ENCODE data around the gene CR1. TPM values are rescaled to one million over a fixed set of nuclear protein-coding genes. Genes with fewer than 3 reads are reported as not detected.
"Not testable (repeated sequence)": the region's sequence is repeated elsewhere in the genome, so short reads cannot be mapped to it uniquely, and the experiment has no call there.

The CR1 gene
- polyA plus RNA-seq, 4 donors = under 0.01 to 1.4 (median 0.40) TPM; not detected in 1

- WGBS, 3 donors = 93 to 100% (median 100%) methylated on average over 1 of the region's 1 CpG
Measured at GRCh38 chr1:207651583-207651982, 155.6 kb downstream of the CR1 start.

GRCh38 chr1:207654320-207654719 lies 158.4 kb downstream of the CR1 start:
- 26 to 55% (median 38%) methylated on average over 2 of the region's 2 CpGs for WGBS, 3 donors
- FAIRE-seq (no peak), DNase-seq (no peak)
- Histone ChIP-seq H3K27ac (ENCODE audit: low read depth in 1 of 3, low read length in 2 of 3) (no peak overlapping the region), H3K27me3 (ENCODE audit: control insufficient read depth in 3 of 3, insufficient read depth in 3 of 3, low read length in 3 of 3) (peaks cover 0 to 3% (median 0%) of the 10 kb centered on the region in 3 donors), H3K4me3 (ENCODE audit: low read depth in 1 of 3, low read length in 3 of 3) (no peak overlapping the region), H3K36me3 (ENCODE audit: control insufficient read depth in 3 of 3, insufficient read depth in 2 of 3, low read depth in 1 of 3, low read length in 3 of 3) (no peaks in the 10 kb centered on the region), H3K9me3 (ENCODE audit: control insufficient read depth in 2 of 2, insufficient read depth in 1 of 2, low read depth in 1 of 2, low read length in 1 of 2) (peaks cover 0 to 3% of the 10 kb centered on the region in 2 donors), H3K4me1 (ENCODE audit: control insufficient read depth in 3 of 3, insufficient read depth in 2 of 3, low read depth in 1 of 3, low read length in 2 of 3) (peaks cover 0 to 8% (median 0%) of the 10 kb centered on the region in 3 donors)

More at GRCh38 chr1:207651583-207651982, 155.6 kb downstream of the CR1 start:
- no peaks in the 10 kb centered on the region for H3K36me3 ChIP-seq (ENCODE audit: control insufficient read depth in 3 of 3, insufficient read depth in 2 of 3, low read depth in 1 of 3, low read length in 3 of 3)
- no peak for DNase-seq
- H3K4me3 ChIP-seq (ENCODE audit: low read depth in 1 of 3, low read length in 3 of 3) = no peak overlapping the region
- H3K4me1 ChIP-seq (ENCODE audit: control insufficient read depth in 3 of 3, insufficient read depth in 2 of 3, low read depth in 1 of 3, low read length in 2 of 3) = peaks cover 0 to 17% (median 0%) of the 10 kb centered on the region in 3 donors
- H3K27ac ChIP-seq (ENCODE audit: low read depth in 1 of 3, low read length in 2 of 3) = no peak overlapping the region
- H3K9me3 ChIP-seq (ENCODE audit: control insufficient read depth in 2 of 2, insufficient read depth in 1 of 2, low read depth in 1 of 2, low read length in 1 of 2) = peaks cover 0 to 3% of the 10 kb centered on the region in 2 donors
- peaks cover 0 to 3% (median 2%) of the 10 kb centered on the region in 3 donors for H3K27me3 ChIP-seq (ENCODE audit: control insufficient read depth in 3 of 3, insufficient read depth in 3 of 3, low read length in 3 of 3)
- FAIRE-seq = no peak

- Histone ChIP-seq H3K9me3 (ENCODE audit: control insufficient read depth in 2 of 2, insufficient read depth in 1 of 2, low read depth in 1 of 2, low read length in 1 of 2) (peaks cover 0 to 7% of the 10 kb centered on the region in 2 donors), H3K4me3 (ENCODE audit: low read depth in 1 of 3, low read length in 3 of 3) (no peak overlapping the region), H3K4me1 (ENCODE audit: control insufficient read depth in 3 of 3, insufficient read depth in 2 of 3, low read depth in 1 of 3, low read length in 2 of 3) (no peaks in the 10 kb centered on the region), H3K36me3 (ENCODE audit: control insufficient read depth in 3 of 3, insufficient read depth in 2 of 3, low read depth in 1 of 3, low read length in 3 of 3) (no peaks in the 10 kb centered on the region), H3K27me3 (ENCODE audit: control insufficient read depth in 3 of 3, insufficient read depth in 3 of 3, low read length in 3 of 3) (peaks cover 0 to 3% (median 0%) of the 10 kb centered on the region in 3 donors), H3K27ac (ENCODE audit: low read depth in 1 of 3, low read length in 2 of 3) (no peak overlapping the region)
- FAIRE-seq = no peak
- WGBS, 3 donors = 69 to 81% (median 80%) methylated on average over 7 of the region's 7 CpGs
- no peak for DNase-seq
Measured at GRCh38 chr1:207658408-207658807, 162.5 kb downstream of the CR1 start.

DNA sequence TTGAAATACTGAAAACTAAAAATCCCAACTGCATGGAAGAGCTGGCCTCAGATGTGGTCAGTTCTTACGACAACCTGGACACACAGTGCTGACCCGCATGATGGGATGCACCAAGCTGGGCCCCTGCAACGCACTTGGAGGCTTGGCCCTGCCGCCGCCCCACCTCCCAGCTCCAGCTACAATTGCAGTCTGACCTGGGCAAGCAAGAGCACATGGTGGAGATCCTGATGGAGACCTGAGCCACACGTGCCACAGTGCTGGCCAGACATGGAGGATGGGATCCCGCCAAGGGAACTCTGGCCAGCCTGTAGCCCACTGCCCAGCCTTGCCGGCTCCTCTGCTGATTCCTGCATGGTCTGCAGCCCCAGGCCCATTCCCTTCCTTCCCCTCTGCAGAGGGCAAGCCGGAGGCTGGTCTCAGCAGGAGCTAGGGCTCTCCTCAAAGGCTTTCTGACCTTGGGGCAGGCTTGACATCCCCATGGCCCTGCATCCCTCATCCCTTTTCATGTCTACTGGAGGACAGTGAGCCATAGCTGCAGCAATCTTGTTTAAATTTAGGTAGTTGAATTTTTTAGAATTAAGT lies 163.0 kb downstream of the CR1 start:
- FAIRE-seq (no peak), DNase-seq (no peak)
- Histone ChIP-seq H3K27me3 (ENCODE audit: control insufficient read depth in 3 of 3, insufficient read depth in 3 of 3, low read length in 3 of 3) (no peaks in the 10 kb centered on the region), H3K4me1 (ENCODE audit: control insufficient read depth in 3 of 3, insufficient read depth in 2 of 3, low read depth in 1 of 3, low read length in 2 of 3) (no peaks in the 10 kb centered on the region), H3K36me3 (ENCODE audit: control insufficient read depth in 3 of 3, insufficient read depth in 2 of 3, low read depth in 1 of 3, low read length in 3 of 3) (no peaks in the 10 kb centered on the region), H3K27ac (ENCODE audit: low read depth in 1 of 3, low read length in 2 of 3) (no peak overlapping the region), H3K4me3 (ENCODE audit: low read depth in 1 of 3, low read length in 3 of 3) (no peak overlapping the region), H3K9me3 (ENCODE audit: control insufficient read depth in 2 of 2, insufficient read depth in 1 of 2, low read depth in 1 of 2, low read length in 1 of 2) (peaks cover 0 to 5% of the 10 kb centered on the region in 2 donors)
- 80 to 85% (median 84%) methylated on average over 8 to 9 of the region's 9 CpGs for WGBS, 3 donors

GRCh38 chr1:207659545-207660153 lies 163.7 kb downstream of the CR1 start:
- DNase-seq (peak in 1 of 2 donors; percentile 66), FAIRE-seq (no peak)
- H3K27me3 ChIP-seq (ENCODE audit: control insufficient read depth in 3 of 3, insufficient read depth in 3 of 3, low read length in 3 of 3) = no peaks in the 10 kb centered on the region
- H3K9me3 ChIP-seq (ENCODE audit: control insufficient read depth in 2 of 2, insufficient read depth in 1 of 2, low read depth in 1 of 2, low read length in 1 of 2) = peaks cover 0 to 5% of the 10 kb centered on the region in 2 donors
- 33 to 61% (median 46%) methylated on average over 10 of the region's 10 CpGs for WGBS, 3 donors
- no peak overlapping the region for H3K27ac ChIP-seq (ENCODE audit: low read depth in 1 of 3, low read length in 2 of 3)
- no peaks in the 10 kb centered on the region for H3K4me1 ChIP-seq (ENCODE audit: control insufficient read depth in 3 of 3, insufficient read depth in 2 of 3, low read depth in 1 of 3, low read length in 2 of 3)
- no peaks in the 10 kb centered on the region for H3K36me3 ChIP-seq (ENCODE audit: control insufficient read depth in 3 of 3, insufficient read depth in 2 of 3, low read depth in 1 of 3, low read length in 3 of 3)
- no peak overlapping the region for H3K4me3 ChIP-seq (ENCODE audit: low read depth in 1 of 3, low read length in 3 of 3)

DNA sequence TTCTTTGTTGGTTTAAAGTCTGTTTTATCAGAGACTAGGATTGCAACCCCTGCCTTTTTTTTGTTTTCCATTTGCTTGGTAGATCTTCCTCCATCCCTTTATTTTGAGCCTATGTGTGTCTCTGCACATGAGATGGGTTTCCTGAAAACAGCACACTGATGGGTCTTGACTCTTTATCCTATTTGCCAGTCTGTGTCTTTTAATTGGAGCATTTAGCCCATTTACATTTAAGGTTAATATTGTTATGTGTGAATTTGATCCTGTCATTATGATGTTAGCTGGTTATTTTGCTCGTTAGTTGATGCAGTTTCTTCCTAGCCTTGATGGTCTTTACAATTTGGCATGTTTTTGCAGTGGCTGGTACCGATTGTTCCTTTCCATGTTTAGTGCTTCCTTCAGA lies 165.5 kb downstream of the CR1 start:
- H3K27me3 ChIP-seq (ENCODE audit: control insufficient read depth in 3 of 3, insufficient read depth in 3 of 3, low read length in 3 of 3); DNase-seq; H3K9me3 ChIP-seq (ENCODE audit: control insufficient read depth in 2 of 2, insufficient read depth in 1 of 2, low read depth in 1 of 2, low read length in 1 of 2); FAIRE-seq; H3K4me3 ChIP-seq (ENCODE audit: low read depth in 1 of 3, low read length in 3 of 3); H3K4me1 ChIP-seq (ENCODE audit: control insufficient read depth in 3 of 3, insufficient read depth in 2 of 3, low read depth in 1 of 3, low read length in 2 of 3); H3K27ac ChIP-seq (ENCODE audit: low read depth in 1 of 3, low read length in 2 of 3); H3K36me3 ChIP-seq (ENCODE audit: control insufficient read depth in 3 of 3, insufficient read depth in 2 of 3, low read depth in 1 of 3, low read length in 3 of 3): not testable (repeated sequence)
- WGBS, 3 donors = 86 to 100% (median 100%) methylated on average over 1 of the region's 2 CpGs

GRCh38 chr1:207666342-207666741 lies 170.4 kb downstream of the CR1 start:
- DNase-seq (no peak), FAIRE-seq (no peak)
- Histone ChIP-seq H3K9me3 (ENCODE audit: control insufficient read depth in 2 of 2, insufficient read depth in 1 of 2, low read depth in 1 of 2, low read length in 1 of 2) (no peaks in the 10 kb centered on the region), H3K4me1 (ENCODE audit: control insufficient read depth in 3 of 3, insufficient read depth in 2 of 3, low read depth in 1 of 3, low read length in 2 of 3) (peaks cover 0 to 3% (median 0%) of the 10 kb centered on the region in 3 donors), H3K36me3 (ENCODE audit: control insufficient read depth in 3 of 3, insufficient read depth in 2 of 3, low read depth in 1 of 3, low read length in 3 of 3) (no peaks in the 10 kb centered on the region), H3K27me3 (ENCODE audit: control insufficient read depth in 3 of 3, insufficient read depth in 3 of 3, low read length in 3 of 3) (peaks cover 3 to 30% (median 9%) of the 10 kb centered on the region in 3 donors), H3K4me3 (ENCODE audit: low read depth in 1 of 3, low read length in 3 of 3) (no peak overlapping the region), H3K27ac (ENCODE audit: low read depth in 1 of 3, low read length in 2 of 3) (no peak overlapping the region)
- WGBS, 3 donors = 91 to 95% (median 92%) methylated on average over 1 of the region's 1 CpG

DNA sequence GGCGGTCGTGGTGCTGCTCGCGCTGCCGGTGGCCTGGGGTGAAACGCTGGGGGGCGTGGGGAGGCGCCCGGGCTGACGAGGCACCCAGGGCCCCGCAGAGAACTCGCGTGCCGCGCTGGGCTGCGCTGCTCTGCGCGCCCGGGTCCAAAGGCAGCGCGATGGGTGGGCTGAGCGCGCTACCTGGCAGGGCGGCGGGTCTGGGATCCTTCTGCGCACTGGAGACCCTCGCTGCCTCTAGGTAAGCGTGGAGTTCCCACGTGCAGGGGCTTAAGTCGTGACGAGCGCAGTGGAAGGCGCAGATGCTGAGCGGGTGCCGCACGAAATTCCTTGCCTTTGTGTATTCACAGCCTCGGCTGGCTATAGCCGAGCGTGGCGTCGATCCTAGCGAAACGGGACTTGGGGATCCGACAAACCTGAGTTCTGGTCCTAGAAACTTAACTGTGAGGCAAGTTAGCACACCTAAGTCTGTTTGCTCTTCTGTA lies 173.6 kb downstream of the CR1 start:
- WGBS, 3 donors = 7 to 8% (median 8%) methylated on average over 39 to 44 of the region's 44 CpGs
- H3K4me3 ChIP-seq (ENCODE audit: low read depth in 1 of 3, low read length in 3 of 3) = no peak overlapping the region
- H3K27me3 ChIP-seq (ENCODE audit: control insufficient read depth in 3 of 3, insufficient read depth in 3 of 3, low read length in 3 of 3) = peaks cover 3 to 37% (median 9%) of the 10 kb centered on the region in 3 donors
- DNase-seq (no peak), FAIRE-seq (no peak)
- no peaks in the 10 kb centered on the region for H3K9me3 ChIP-seq (ENCODE audit: control insufficient read depth in 2 of 2, insufficient read depth in 1 of 2, low read depth in 1 of 2, low read length in 1 of 2)
- no peak overlapping the region for H3K27ac ChIP-seq (ENCODE audit: low read depth in 1 of 3, low read length in 2 of 3)
- no peaks in the 10 kb centered on the region for H3K36me3 ChIP-seq (ENCODE audit: control insufficient read depth in 3 of 3, insufficient read depth in 2 of 3, low read depth in 1 of 3, low read length in 3 of 3)
- H3K4me1 ChIP-seq (ENCODE audit: control insufficient read depth in 3 of 3, insufficient read depth in 2 of 3, low read depth in 1 of 3, low read length in 2 of 3) = peaks cover 0 to 3% (median 0%) of the 10 kb centered on the region in 3 donors
